Panc1 (cell line): ENCODE measurements around the gene CPA5. TPM values are rescaled to one million over a fixed set of nuclear protein-coding genes. Genes with fewer than 3 reads are reported as not detected.

Source experiments
- ATAC-seq: fragments of 200-7000 bp; cut with Tn5 transposase; 2 replicates; pipeline ENCODE4 v1.9.1; 2020; ENCODE audit warnings: mild to moderate bottlenecking, moderate library complexity
- BruUV-seq: library from RNA; stranded (reverse); fragments of 400-500 nt; replicated peaks from 2 replicates; lab custom pipeline; 2021; lab: Mats Ljungman, UMichigan
- CTCF ChIA-PET: fragments of 300-600 bp; sonication (Branson Sonifier 250); formaldehyde crosslinking; loops from one replicate; lab custom pipeline; 2022; ENCODE audit warnings: antibody characterized with exemption; lab: Charles Lee
- POLR2A ChIA-PET: fragments of 300-600 bp; sonication (Branson Sonifier 250); formaldehyde crosslinking; loops from one replicate; lab custom pipeline; 2022; ENCODE audit warnings: antibody characterized with exemption; lab: Charles Lee
- DNase-seq: peaks from one replicate; pipeline ENCODE4 v3.0.0-alpha.2; 2010; ENCODE audit warnings: low read depth, low spot score
- H3K27ac ChIP-seq: 2 replicates; pipeline ENCODE4 v1.5.1; 2011; ENCODE audit warnings: mild to moderate bottlenecking, low read length, inconsistent platforms
- H3K27me3 ChIP-seq: fragments of 200-500 bp; sonication (Bioruptor generic); 2 replicates; pipeline ENCODE4 v1.6.0; 2014; ENCODE audit warnings: low read length, inconsistent platforms; ENCODE audit not compliant: control insufficient read depth, insufficient read depth
- H3K36me3 ChIP-seq: fragments of 200-500 bp; sonication (Bioruptor generic); 2 replicates; pipeline ENCODE4 v1.5.1; 2014; ENCODE audit warnings: inconsistent platforms, mild to moderate bottlenecking, low read length, moderate library complexity; ENCODE audit not compliant: control insufficient read depth, insufficient read depth
- H3K4me1 ChIP-seq: 2 replicates; pipeline ENCODE4 v1.5.1; 2011; ENCODE audit warnings: inconsistent platforms, mild to moderate bottlenecking, low read length, moderate library complexity; ENCODE audit not compliant: control insufficient read depth, insufficient read depth
- H3K4me3 ChIP-seq, 2 experiments: 2 replicates each; pipeline ENCODE4 v1.5.1; 2011 to 2012; ENCODE audit warnings: low read depth in 2 of 2, low read length in 2 of 2, mild to moderate bottlenecking in 2 of 2, inconsistent platforms in 1 of 2, moderate library complexity in 1 of 2
- H3K9me3 ChIP-seq: fragments of 200-500 bp; sonication (Bioruptor generic); 2 replicates; pipeline ENCODE4 v1.5.1; 2014; ENCODE audit warnings: low read depth, mild to moderate bottlenecking, inconsistent platforms, low read length, moderate library complexity; ENCODE audit not compliant: control insufficient read depth, insufficient read depth
- CTCF ChIP-seq: fragments of 450-650 bp; IDR thresholded peaks from 2 replicates; pipeline ENCODE4 v1.5.1; 2017; ENCODE audit warnings: mild to moderate bottlenecking
- POLR2AphosphoS5 ChIP-seq: IDR thresholded peaks from 2 replicates; pipeline ENCODE4 v1.6.1; 2012; ENCODE audit warnings: mild to moderate bottlenecking, low read depth, low read length, moderate library complexity
- REST ChIP-seq, 2 experiments: IDR thresholded peaks; 2 replicates each; pipeline ENCODE4 v1.6.1; 2011 to 2012; ENCODE audit warnings: low read depth in 2 of 2, control low read depth in 1 of 2, low read length in 1 of 2, mild to moderate bottlenecking in 1 of 2, moderate library complexity in 1 of 2; ENCODE audit not compliant: insufficient read depth in 1 of 2
- SIN3A ChIP-seq: IDR thresholded peaks from 2 replicates; pipeline ENCODE4 v1.6.1; 2012; ENCODE audit warnings: low read depth, mild to moderate bottlenecking, low read length, moderate library complexity, borderline replicate concordance; ENCODE audit not compliant: insufficient read depth
- TCF7L2 ChIP-seq: IDR thresholded peaks from 2 replicates; pipeline ENCODE4 v1.6.1; 2011; ENCODE audit warnings: mild to moderate bottlenecking, low read depth, low read length, inconsistent platforms
- in situ Hi-C: cut with HindIII; loops from 2 replicates; pipeline ENCODE4 v1.10.0; 2016; ENCODE audit warnings: low sequenced_read_pairs, low pct_unique_long_range_greater_than_20kb
- intact Hi-C: fragments of 100-400 bp; cut with micrococcal nuclease; formaldehyde crosslinking; loops from one replicate; pipeline ENCODE4 v1.10.0; 2022; ENCODE audit not compliant: unreplicated experiment
- total RNA-seq: library from RNA; stranded (reverse); gene quantifications from one replicate; pipeline ENCODE4 v1.2.1, GENCODE V29; 2021; ENCODE audit not compliant: unreplicated experiment

Gene CPA5
- total RNA-seq, 1 experiment from 2014 or later = not detected

- ChIA-PET POLR2A (interaction anchor here (0.7 kb wide), 1 partner anchor 81 kb away, joined by 3 read pairs; no protein-coding TSS in a partner anchor), CTCF (interaction anchor here (0.5 kb wide), 1 partner anchor 472 kb away, joined by 4 read pairs; no protein-coding TSS in a partner anchor)
- H3K27ac ChIP-seq = no peak overlapping the region
- ATAC-seq (no peak), DNase-seq (no peak)
- no peaks in the 10 kb centered on the region for H3K36me3 ChIP-seq
- no TSS peak for BruUV-seq
- in situ Hi-C loops = no loop called here
- TF ChIP-seq SIN3A = no peak
- no peak for TF ChIP-seq POLR2AphosphoS5
- intact Hi-C loops = no loop called here
- H3K4me1 ChIP-seq = peaks cover 12% of the 10 kb centered on the region
- H3K9me3 ChIP-seq = peaks cover 10% of the 10 kb centered on the region; the same call in 1 of the 2 replicates
- no peak overlapping the region for H3K4me3 ChIP-seq
- H3K27me3 ChIP-seq = no peaks in the 10 kb centered on the region
These were observed 15.9 kb downstream of the CPA5 start for GRCh38 chr7:130360518-130360917.

- H3K27ac ChIP-seq = no peak overlapping the region
- no peak for TF ChIP-seq SIN3A
- no peak for TF ChIP-seq CTCF
- no peak for TF ChIP-seq TCF7L2
- TF ChIP-seq POLR2AphosphoS5 = no peak
- no peak for TF ChIP-seq REST (IDR thresholded peaks at IDR 0.05; ENCODE audit: insufficient read depth in 1 of 2, low read depth in 2 of 2, low read length in 1 of 2)
- ChIA-PET POLR2A (no interaction called here), CTCF (no interaction called here)
- ATAC-seq (no peak), DNase-seq (no peak)
- H3K4me1 ChIP-seq = peaks cover 5% of the 10 kb centered on the region
- no peaks in the 10 kb centered on the region for H3K36me3 ChIP-seq
- H3K27me3 ChIP-seq = no peaks in the 10 kb centered on the region
- in situ Hi-C loops = no loop called here
- H3K9me3 ChIP-seq = peaks cover 10% of the 10 kb centered on the region; the same call in 1 of the 2 replicates
- intact Hi-C loops = no loop called here
- BruUV-seq = no TSS peak
- H3K4me3 ChIP-seq = no peak overlapping the region
These were observed 17.1 kb downstream of the CPA5 start for GRCh38 chr7:130361681-130362080.

- in situ Hi-C loops = no loop called here
- ATAC-seq (no peak), DNase-seq (no peak)
- intact Hi-C loops = no loop called here
- no TSS peak for BruUV-seq
- TF ChIP-seq REST (IDR thresholded peaks at IDR 0.05; ENCODE audit: insufficient read depth in 1 of 2, low read depth in 2 of 2, low read length in 1 of 2) (no peak), POLR2AphosphoS5 (no peak), SIN3A (no peak), TCF7L2 (no peak), CTCF (no peak)
- ChIA-PET CTCF (no interaction called here), POLR2A (no interaction called here)
- Histone ChIP-seq H3K27me3 (no peaks in the 10 kb centered on the region), H3K36me3 (no peaks in the 10 kb centered on the region), H3K9me3 (peaks cover 10% of the 10 kb centered on the region; the same call in 1 of the 2 replicates), H3K4me3 (no peak overlapping the region), H3K4me1 (no peaks in the 10 kb centered on the region; the same call in 1 of the 2 replicates), H3K27ac (no peak overlapping the region)
These were observed 17.7 kb downstream of the CPA5 start for GRCh38 chr7:130362251-130362816.
